ENCODE measurements around the gene DRC7.

- no peak for TF ChIP-seq SP1 (IDR thresholded peaks at IDR 0.05)
- TF ChIP-seq ELF4 (IDR thresholded peaks at IDR 0.05) = no peak
- no peak for TF ChIP-seq FOXM1 (IDR thresholded peaks at IDR 0.05; ENCODE audit: borderline replicate concordance)
- no peak for TF ChIP-seq NFRKB (IDR thresholded peaks at IDR 0.05)
- TF ChIP-seq L3MBTL2 (conservative IDR thresholded peaks at IDR 0.05) = no peak
- no peak for TF ChIP-seq BHLHE40 (IDR thresholded peaks at IDR 0.05; ENCODE audit: borderline replicate concordance)
- TF ChIP-seq ZNF384 (IDR thresholded peaks at IDR 0.05) = no peak
These were observed 48.1 kb upstream of the DRC7 start for GRCh38 chr16:57646388-57647039.
